GM18909 (cell line): ENCODE results near the gene RIPK1.
A peak's percentile ranks its signal among the peaks of the same experiment; 100 is the strongest.
"Not testable (repeated sequence)": the region's sequence is repeated elsewhere in the genome, so short reads cannot be mapped to it uniquely, and the experiment has no call there.

Source experiments
- ATAC-seq: cut with Tn5 transposase; IDR thresholded peaks from one replicate; pipeline ENCODE4 v1.9.1; 2021; ENCODE audit warnings: mild to moderate bottlenecking; ENCODE audit not compliant: unreplicated experiment, poor library complexity

The RIPK1 gene

GRCh38 chr6:3128356-3129108 lies 60.2 kb downstream of the RIPK1 start:
- no peak for ATAC-seq

GRCh38 chr6:3131695-3132094 lies 63.4 kb downstream of the RIPK1 start:
- no peak for ATAC-seq

GRCh38 chr6:3133515-3133914 lies 65.2 kb downstream of the RIPK1 start:
- ATAC-seq = no peak

GRCh38 chr6:3135668-3136291 lies 67.5 kb downstream of the RIPK1 start:
- no peak for ATAC-seq

GRCh38 chr6:3136292-3137011 lies 68.2 kb downstream of the RIPK1 start:
- ATAC-seq = no peak

GRCh38 chr6:3137057-3137777 lies 68.9 kb downstream of the RIPK1 start:
- ATAC-seq = no peak

GRCh38 chr6:3137873-3138272 lies 69.6 kb downstream of the RIPK1 start:
- ATAC-seq = not testable (repeated sequence)

GRCh38 chr6:3138341-3138740 lies 70.0 kb downstream of the RIPK1 start:
- no peak for ATAC-seq

GRCh38 chr6:3139090-3139903 lies 71.0 kb downstream of the RIPK1 start:
- no peak for ATAC-seq

GRCh38 chr6:3140201-3140600 lies 71.9 kb downstream of the RIPK1 start:
- ATAC-seq = no peak

GRCh38 chr6:3142536-3142935 lies 74.2 kb downstream of the RIPK1 start:
- no peak for ATAC-seq

GRCh38 chr6:3143158-3143557 lies 74.9 kb downstream of the RIPK1 start:
- no peak for ATAC-seq

GRCh38 chr6:3144571-3144970 lies 76.3 kb downstream of the RIPK1 start:
- no peak for ATAC-seq

GRCh38 chr6:3147914-3148757 lies 79.8 kb downstream of the RIPK1 start:
- no peak for ATAC-seq

GRCh38 chr6:3151691-3152090 lies 83.4 kb downstream of the RIPK1 start:
- ATAC-seq = no peak

GRCh38 chr6:3152689-3153088 lies 84.4 kb downstream of the RIPK1 start:
- ATAC-seq = no peak

GRCh38 chr6:3155416-3155815 lies 87.1 kb downstream of the RIPK1 start:
- ATAC-seq = not testable (repeated sequence)

GRCh38 chr6:3156184-3157130 lies 88.2 kb downstream of the RIPK1 start:
- ATAC-seq = peak; percentile 17
